ENCODE results near the gene FERD3L. TPM values are rescaled to one million over a fixed set of nuclear protein-coding genes. Genes with fewer than 3 reads are reported as not detected.

Gene FERD3L
- total RNA-seq, 4 donors from 2014 or later = not detected

- in situ Hi-C loops (cut with MboI; ENCODE audit: low pct_ligation_motif_present in 1 of 4, low pct_unique_long_range_greater_than_20kb in 1 of 4, low sequenced_read_pairs in 3 of 4) = no loop called here
- H3K36me3 ChIP-seq = no peaks in the 10 kb centered on the region
Observed at GRCh38 chr7:19112274-19113001, 32.8 kb downstream of the FERD3L start.

GRCh38 chr7:19111474-19112273 is 33.5 kb downstream of the FERD3L start:
- 41 to 44% methylated on average over 15 of the region's 15 CpGs for WGBS, 2 donors (ENCODE audit: low coverage in 1 of 2)
- no peak for TF ChIP-seq POLR2AphosphoS5 (IDR thresholded peaks at IDR 0.05)
- no peak for TF ChIP-seq EP300 (IDR thresholded peaks at IDR 0.05; ENCODE audit: low read depth)
- TF ChIP-seq POLR2A (IDR thresholded peaks at IDR 0.05) = no peak
- no peak for TF ChIP-seq CTCF (IDR thresholded peaks at IDR 0.05)
- no peaks in the 10 kb centered on the region for H3K36me3 ChIP-seq
- no peak overlapping the region for H3K4me3 ChIP-seq
- intact Hi-C loops (cut with DNase I; ENCODE audit: low total_unique reads) = no loop called here
- in situ Hi-C loops (cut with MboI; ENCODE audit: low pct_ligation_motif_present in 1 of 4, low pct_unique_long_range_greater_than_20kb in 1 of 4, low sequenced_read_pairs in 3 of 4) = no loop called here
- no peak for DNase-seq
- peaks cover 5 to 24% (median 7%) of the 10 kb centered on the region in 4 donors for H3K4me1 ChIP-seq
- H3K27ac ChIP-seq = no peak overlapping the region
- peaks cover 99% of the 10 kb centered on the region for H3K27me3 ChIP-seq
- H3K9me3 ChIP-seq = no peaks in the 10 kb centered on the region

More at GRCh38 chr7:19112274-19113001, 32.8 kb downstream of the FERD3L start:
- WGBS, 2 donors (ENCODE audit: low coverage in 1 of 2) = 42 to 61% methylated on average over 3 to 42 of the region's 42 CpGs
- peaks cover 4 to 19% (median 7%) of the 10 kb centered on the region in 4 donors for H3K4me1 ChIP-seq
- peaks cover 97% of the 10 kb centered on the region for H3K27me3 ChIP-seq
- intact Hi-C loops (cut with DNase I; ENCODE audit: low total_unique reads) = no loop called here
- no peak for DNase-seq
- no peaks in the 10 kb centered on the region for H3K9me3 ChIP-seq
- H3K27ac ChIP-seq = no peak overlapping the region
- no peak for TF ChIP-seq EP300 (IDR thresholded peaks at IDR 0.05; ENCODE audit: low read depth)
- TF ChIP-seq POLR2A (IDR thresholded peaks at IDR 0.05) = no peak
- no peak for TF ChIP-seq POLR2AphosphoS5 (IDR thresholded peaks at IDR 0.05)
- no peak for TF ChIP-seq CTCF (IDR thresholded peaks at IDR 0.05)
- no peak overlapping the region for H3K4me3 ChIP-seq

- H3K27ac ChIP-seq = no peak overlapping the region
- no peaks in the 10 kb centered on the region for H3K9me3 ChIP-seq
- intact Hi-C loops (cut with DNase I; ENCODE audit: low total_unique reads) = no loop called here
- in situ Hi-C loops (cut with MboI; ENCODE audit: low pct_ligation_motif_present in 1 of 4, low pct_unique_long_range_greater_than_20kb in 1 of 4, low sequenced_read_pairs in 3 of 4) = no loop called here
- H3K4me1 ChIP-seq = peaks cover 0 to 21% (median 5%) of the 10 kb centered on the region in 4 donors
- no peaks in the 10 kb centered on the region for H3K36me3 ChIP-seq
- H3K4me3 ChIP-seq = no peak overlapping the region
- WGBS, 2 donors (ENCODE audit: low coverage in 1 of 2) = 20 to 33% methylated on average over 4 to 6 of the region's 6 CpGs
- H3K27me3 ChIP-seq = peaks cover 99% of the 10 kb centered on the region
- no peak for TF ChIP-seq POLR2AphosphoS5 (IDR thresholded peaks at IDR 0.05)
- TF ChIP-seq CTCF (IDR thresholded peaks at IDR 0.05) = no peak
- TF ChIP-seq EP300 (IDR thresholded peaks at IDR 0.05; ENCODE audit: low read depth) = no peak
- no peak for DNase-seq
Observed at GRCh38 chr7:19110776-19111175, 34.4 kb downstream of the FERD3L start.

GRCh38 chr7:19110026-19110730 is 35.0 kb downstream of the FERD3L start:
- no peak for DNase-seq
- Histone ChIP-seq H3K4me1 (peaks cover 0 to 21% (median 5%) of the 10 kb centered on the region in 4 donors), H3K27me3 (peaks cover 99% of the 10 kb centered on the region), H3K36me3 (no peaks in the 10 kb centered on the region), H3K27ac (no peak overlapping the region), H3K4me3 (no peak overlapping the region), H3K9me3 (no peaks in the 10 kb centered on the region)
- in situ Hi-C loops (cut with MboI; ENCODE audit: low pct_ligation_motif_present in 1 of 4, low pct_unique_long_range_greater_than_20kb in 1 of 4, low sequenced_read_pairs in 3 of 4) (no loop called here), intact Hi-C loops (cut with DNase I; ENCODE audit: low total_unique reads) (no loop called here)
- TF ChIP-seq CTCF (IDR thresholded peaks at IDR 0.05) = no peak
- 37 to 39% methylated on average over 11 of the region's 11 CpGs for WGBS, 2 donors (ENCODE audit: low coverage in 1 of 2)
